Renal cortical epithelial cell (primary cell): ENCODE data around the gene UBE2F. TPM values are rescaled to one million over a fixed set of nuclear protein-coding genes. Genes with fewer than 3 reads are reported as not detected.
"Not testable (repeated sequence)": the region's sequence is repeated elsewhere in the genome, so short reads cannot be mapped to it uniquely, and the experiment has no call there.

ENCODE experiments used
- DNase-seq: peaks from one replicate; pipeline ENCODE4 v3.0.0-alpha.2; 2011; ENCODE audit warnings: low read depth
- total RNA-seq: library from RNA; depleted of rRNA; stranded (reverse); fragments of >200 nt; gene quantifications from 2 replicates; pipeline ENCODE4 v1.2.3, GENCODE V29; 2014

The UBE2F gene
- total RNA-seq, 1 donor from 2014 or later, result 56.0 TPM

DNA sequence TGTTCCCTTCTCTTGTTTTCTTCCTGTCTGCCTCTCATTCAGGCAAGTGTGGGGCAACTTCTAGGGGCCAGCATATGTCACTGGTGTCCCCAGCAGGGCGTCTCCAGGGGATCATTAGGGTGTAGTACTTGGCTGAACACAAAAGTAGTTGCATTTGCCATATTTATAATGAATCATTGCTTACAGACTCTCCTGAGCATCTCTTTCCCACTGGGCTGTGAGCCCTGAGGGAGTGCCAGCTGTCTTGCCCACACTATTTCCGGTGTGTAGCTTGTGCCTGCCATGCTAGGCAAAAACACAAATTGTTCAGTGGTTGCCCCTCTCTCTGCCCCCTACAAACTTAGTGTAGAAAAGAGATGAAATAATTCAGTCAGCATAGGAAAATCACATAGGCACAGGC, 53.1 kb downstream of the UBE2F start:
- DNase-seq, result no peak

DNA sequence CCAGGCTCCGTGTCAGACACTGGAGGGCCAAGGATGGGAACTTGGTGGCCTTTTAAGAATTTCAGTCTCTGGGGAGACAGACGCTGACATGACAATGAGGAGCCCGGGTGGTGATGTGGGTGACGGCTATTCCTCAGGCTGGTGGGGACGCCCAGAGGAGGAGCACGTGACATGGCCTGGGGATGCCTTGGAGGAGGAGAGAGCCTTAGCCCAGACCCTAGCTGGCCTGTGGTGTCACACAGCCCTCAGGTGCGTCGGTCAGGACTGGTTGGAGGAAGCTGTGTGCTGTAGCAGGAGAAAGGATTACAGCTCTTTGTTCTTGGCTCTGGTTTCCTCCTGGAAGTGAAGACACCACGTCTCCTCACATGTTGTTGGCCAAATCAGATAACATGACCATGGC, 54.0 kb downstream of the UBE2F start:
- DNase-seq, result no peak

DNA sequence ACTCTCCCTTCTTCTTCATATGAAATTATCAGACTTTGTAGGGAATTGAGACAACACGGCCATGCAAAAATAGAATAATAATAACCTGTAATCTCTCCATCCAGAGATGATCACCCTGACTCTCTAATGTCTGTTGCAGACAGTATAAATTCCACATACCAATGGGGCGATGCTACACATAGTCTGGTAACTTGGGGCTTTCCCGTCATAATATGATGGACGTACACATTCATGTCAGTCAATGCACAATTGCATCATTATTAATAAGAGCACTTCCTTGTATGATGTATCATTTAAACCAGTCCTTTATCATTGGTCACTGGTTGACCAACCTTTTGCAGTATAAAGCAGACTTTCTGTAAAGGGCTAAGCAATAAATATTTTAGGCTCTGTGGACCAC, 54.5 kb downstream of the UBE2F start:
- peak; percentile 8 for DNase-seq

GRCh38 chr2:238022594-238023157, 55.9 kb downstream of the UBE2F start:
- no peak for DNase-seq

GRCh38 chr2:238023608-238024007, 56.8 kb downstream of the UBE2F start:
- DNase-seq, result no peak

DNA sequence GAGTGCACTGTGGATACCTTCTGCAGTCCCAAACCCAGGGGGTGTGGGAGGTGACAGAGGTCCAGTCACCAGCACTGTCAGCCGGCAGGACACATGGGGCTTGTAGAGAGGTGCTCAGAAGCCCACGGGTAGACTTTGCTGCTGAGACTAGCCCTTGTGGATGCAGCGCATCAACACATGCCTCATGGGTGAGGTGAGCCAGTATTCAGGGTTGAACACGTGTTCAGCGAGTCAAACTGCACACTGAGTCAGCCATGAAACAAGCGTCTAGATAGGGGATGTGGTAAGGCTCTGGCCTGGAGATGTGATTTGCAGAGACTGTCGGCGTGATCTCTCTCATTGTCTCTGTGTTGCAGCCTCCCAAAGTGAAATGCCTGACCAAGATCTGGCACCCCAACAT, 58.2 kb downstream of the UBE2F start:
- DNase-seq, result peak; percentile 19

- peak; percentile 53 for DNase-seq
Measured at GRCh38 chr2:238025741-238026360, 59.0 kb downstream of the UBE2F start.

- DNase-seq, result no peak
Measured at GRCh38 chr2:238027058-238027457, 60.2 kb downstream of the UBE2F start.

GRCh38 chr2:238027591-238028415, 61.0 kb downstream of the UBE2F start:
- no peak for DNase-seq

GRCh38 chr2:238029853-238030252, 63.0 kb downstream of the UBE2F start:
- DNase-seq, result no peak

GRCh38 chr2:238030422-238031155, 63.8 kb downstream of the UBE2F start:
- no peak for DNase-seq

DNA sequence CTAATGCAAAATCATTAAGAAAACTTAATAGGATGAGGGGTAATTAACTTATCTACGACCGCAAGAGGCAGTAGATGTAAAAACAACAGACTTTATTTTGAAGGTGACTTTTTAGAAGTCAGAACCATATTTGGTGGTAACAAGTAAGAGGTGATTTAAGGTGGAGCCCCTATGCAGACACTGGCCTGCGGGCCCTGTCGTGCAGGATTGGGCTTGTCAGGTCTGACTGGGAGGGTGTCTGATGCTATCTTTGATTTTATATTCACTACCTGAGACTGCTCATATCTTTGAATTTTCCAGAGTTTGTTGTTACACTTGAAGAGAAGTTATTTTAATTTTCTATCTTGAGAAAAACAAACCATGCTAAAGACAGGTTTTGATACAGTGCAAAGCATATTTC, 64.9 kb downstream of the UBE2F start:
- no peak for DNase-seq

DNA sequence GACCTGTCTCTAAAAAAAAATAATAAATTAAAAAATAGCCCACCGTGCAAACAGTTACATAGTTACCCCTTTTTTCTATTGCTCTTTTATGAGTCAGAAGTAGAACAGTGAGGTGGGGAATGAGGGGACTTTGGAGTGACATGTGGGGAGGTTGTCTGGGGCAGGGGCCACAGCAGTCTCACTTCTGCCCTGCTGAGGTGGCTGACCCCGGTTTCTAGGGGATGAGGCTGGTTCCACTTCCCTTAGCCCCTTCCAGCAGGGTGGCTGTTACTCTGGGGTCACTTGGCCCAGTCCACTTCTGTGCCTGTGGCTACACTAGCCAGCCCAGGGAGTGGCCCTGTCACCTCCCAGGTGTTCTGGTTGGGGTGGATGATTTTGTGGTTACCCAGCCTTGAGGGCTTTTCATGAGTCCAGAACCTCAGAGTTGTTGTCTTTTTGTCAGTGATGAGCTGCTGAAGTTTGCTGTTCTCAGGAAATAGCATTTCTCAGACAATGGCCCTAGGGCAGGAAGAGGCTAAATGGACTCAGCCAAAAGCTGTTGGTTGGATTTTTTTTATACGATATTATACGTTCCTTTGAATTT, 66.0 kb downstream of the UBE2F start:
- no peak for DNase-seq

DNA sequence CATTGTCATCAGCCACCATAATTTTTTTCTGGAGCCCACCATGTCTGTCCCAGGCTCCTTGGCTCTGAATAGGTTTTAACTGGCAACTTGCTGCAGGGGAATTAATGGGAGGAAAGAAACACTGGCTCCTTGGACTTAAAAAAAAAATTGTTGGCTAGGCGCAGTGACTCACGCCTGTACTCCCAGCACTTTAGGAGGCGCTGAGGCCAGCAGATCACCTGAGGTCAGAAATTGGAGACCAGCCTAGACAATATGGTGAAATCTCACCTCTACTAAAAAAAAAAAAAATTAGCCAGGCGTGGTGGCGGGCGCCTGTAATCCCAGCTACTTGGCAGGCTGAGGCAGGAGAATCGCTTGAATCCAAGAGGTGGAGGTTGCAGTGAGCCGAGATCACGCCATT, 67.2 kb downstream of the UBE2F start:
- not testable (repeated sequence) for DNase-seq

GRCh38 chr2:238038203-238038602, 71.4 kb downstream of the UBE2F start:
- no peak for DNase-seq

GRCh38 chr2:238039151-238039550, 72.3 kb downstream of the UBE2F start:
- DNase-seq, result no peak

DNA sequence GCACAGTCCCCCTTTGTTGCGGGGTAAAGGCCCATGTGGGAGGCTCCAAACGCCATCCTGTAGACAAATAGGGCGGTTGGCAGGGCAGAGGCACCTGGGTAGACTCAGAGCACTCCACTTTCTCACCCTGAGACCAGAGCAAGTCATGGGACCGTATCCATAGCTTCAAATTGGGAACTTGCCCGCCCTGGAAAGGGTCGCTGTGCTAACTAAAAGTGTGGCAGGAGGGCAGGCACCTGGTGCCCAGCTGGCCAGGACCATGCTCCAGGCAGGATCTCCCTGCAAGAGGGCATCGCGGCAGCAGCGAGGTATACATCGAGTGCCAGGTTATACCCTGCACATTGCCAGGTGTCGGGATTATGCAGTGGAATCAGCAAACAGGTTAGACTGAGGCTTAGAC, 73.2 kb downstream of the UBE2F start:
- DNase-seq, result no peak

DNA sequence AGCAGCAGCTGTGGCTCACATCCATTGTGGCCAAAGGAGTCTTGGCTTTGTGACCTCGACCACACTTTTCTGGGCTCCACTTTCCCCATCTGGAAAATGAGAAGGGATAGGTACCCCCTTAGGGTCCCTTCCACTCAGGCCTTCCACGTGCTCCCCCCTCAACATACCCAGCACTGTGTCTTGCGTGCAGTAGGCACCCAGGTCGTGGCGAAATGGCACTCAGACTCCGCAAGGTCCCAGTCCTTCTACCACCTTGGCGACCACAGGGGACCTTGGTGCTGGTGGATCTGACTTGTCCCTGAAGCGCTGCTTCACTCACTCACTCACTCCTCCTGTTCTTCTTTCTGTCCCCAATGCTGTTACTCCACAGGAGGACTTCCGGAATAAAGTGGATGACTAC, 74.1 kb downstream of the UBE2F start:
- DNase-seq, result no peak

GRCh38 chr2:238042090-238042489, 75.3 kb downstream of the UBE2F start:
- no peak for DNase-seq

DNA sequence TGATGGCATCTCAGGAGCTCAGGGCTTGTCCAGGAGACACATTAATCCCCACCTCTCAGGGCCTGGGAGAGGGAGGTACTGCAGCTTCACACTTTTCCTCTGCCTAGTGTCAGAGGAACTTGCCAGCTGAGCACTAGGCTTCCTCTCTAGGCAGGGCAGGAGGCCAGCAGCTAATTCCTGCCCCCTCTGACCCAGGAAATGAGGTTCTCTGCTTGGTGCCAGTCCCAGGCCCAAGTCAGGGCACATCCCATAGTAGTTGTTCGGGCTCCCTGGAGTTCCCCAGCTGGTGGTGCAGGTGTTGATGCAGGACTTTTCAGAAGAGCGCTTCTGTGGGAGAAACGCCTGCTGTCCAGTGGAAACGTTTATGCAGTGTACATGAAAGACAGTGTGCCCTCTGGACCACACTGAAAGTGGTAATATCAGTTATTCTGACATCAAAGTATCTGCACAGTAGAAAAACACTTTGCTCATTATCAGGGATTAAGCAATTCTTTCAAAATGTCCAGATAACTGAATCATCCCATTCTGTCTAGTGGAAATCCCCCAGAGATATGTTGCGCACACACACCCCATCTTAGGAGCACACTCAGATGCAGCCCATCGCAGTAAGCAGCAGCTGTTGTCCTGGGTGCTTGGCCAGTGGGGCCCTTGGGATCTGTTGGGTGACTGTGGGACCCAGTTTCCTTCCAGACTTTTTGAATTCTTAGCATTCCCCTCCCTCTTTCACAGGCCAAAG, 76.2 kb downstream of the UBE2F start:
- no peak for DNase-seq

DNA sequence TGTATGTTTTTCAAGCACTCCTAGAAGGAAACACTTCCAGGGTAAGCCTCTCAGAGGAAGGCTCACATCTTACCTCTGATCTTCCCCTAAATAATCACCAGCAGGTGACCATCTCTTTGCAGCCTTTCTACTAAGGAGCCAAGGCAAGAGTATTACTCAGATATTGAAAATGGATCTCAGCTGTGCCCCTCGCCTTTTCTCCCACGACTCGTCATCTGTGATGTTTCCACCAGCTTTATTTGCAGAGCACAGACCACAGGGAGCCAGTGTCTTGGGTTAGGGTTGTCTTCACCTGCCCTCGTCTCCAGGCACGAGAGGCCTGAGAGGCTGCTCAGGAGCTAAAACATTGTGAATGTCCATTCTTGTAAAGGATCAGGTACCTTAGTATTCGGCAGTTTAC, 77.0 kb downstream of the UBE2F start:
- DNase-seq, result no peak
